GM12872 (cell line): ENCODE measurements around the gene CENPC.

ENCODE experiments used
- TF ChIP-seq, protein P1 (sequence below): IDR thresholded peaks from 3 replicates; pipeline ENCODE4 v1.5.1; 2011; ENCODE audit warnings: low read depth, mild to moderate bottlenecking, low read length, moderate library complexity; ENCODE audit not compliant: insufficient read depth

CENPC gene

DNA sequence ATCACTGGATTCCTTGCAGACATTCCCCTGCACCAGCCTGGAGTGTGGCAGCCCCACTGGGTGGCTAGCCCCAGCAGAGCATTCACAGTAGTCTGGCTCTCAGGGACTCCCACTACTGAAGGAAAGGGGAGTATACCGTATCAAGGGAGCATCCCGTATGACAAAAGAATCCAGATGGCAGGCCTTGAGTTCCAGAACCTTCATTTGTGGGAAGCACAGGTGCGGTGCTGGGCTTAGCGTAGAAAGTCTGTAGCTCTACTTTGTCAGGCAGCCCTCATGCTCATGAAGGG lies 79.6 kb downstream of the CENPC start:
- TF ChIP-seq, protein P1, sequence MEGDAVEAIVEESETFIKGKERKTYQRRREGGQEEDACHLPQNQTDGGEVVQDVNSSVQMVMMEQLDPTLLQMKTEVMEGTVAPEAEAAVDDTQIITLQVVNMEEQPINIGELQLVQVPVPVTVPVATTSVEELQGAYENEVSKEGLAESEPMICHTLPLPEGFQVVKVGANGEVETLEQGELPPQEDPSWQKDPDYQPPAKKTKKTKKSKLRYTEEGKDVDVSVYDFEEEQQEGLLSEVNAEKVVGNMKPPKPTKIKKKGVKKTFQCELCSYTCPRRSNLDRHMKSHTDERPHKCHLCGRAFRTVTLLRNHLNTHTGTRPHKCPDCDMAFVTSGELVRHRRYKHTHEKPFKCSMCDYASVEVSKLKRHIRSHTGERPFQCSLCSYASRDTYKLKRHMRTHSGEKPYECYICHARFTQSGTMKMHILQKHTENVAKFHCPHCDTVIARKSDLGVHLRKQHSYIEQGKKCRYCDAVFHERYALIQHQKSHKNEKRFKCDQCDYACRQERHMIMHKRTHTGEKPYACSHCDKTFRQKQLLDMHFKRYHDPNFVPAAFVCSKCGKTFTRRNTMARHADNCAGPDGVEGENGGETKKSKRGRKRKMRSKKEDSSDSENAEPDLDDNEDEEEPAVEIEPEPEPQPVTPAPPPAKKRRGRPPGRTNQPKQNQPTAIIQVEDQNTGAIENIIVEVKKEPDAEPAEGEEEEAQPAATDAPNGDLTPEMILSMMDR: no peak

DNA sequence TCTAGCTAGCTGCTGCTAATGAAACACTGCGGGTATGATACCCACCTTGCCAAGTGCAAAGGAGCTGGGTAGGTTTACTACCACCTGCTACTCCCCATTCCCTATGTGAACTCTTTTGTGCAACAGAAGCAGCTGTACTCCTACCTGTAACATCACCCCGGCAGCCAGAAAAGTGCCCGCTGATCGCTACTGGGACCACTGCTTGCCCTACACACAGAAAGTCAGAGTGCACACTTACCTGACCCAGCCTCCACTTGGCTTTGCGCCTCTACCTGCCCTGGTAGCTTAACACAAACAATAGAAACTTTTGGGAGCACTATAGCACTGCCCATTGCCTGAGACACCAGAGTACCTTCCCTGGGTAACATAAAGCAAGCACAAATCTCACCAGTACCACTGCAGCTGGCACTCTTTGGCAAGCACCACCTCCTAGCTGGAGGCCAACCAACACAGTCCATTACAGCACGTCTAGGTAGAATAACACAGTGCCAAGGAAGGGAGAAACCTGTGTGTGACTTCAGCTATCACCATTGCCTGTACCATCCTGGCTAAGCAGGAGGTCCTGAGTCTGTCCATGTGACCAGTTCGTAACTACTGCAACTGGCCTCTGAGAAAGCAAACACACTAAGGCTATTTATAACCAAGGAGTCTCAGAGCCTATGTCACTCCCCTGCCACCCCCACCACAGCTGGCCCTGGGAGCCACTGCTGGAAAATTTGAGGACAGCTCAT lies 80.1 kb downstream of the CENPC start:
- TF ChIP-seq, protein P1: no peak

DNA sequence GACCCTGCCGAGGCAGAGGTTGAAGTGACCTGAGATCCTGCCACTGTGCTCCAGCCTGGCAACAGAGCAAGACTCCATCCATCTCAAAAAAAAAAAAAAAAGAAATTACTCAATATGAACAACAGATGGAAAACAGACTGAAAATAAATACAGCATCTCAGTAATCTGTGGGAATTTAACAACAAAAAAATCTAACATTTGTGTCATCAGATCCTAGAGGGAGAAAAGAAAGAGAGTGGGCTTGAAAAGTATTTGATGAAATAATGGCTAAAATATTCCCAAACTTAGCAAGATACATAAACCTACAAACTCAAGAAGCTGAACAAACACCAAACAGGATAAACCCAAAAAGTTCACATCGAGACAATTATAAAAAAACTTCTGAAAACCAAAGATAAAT lies 84.7 kb downstream of the CENPC start:
- TF ChIP-seq, protein P1: no peak

DNA sequence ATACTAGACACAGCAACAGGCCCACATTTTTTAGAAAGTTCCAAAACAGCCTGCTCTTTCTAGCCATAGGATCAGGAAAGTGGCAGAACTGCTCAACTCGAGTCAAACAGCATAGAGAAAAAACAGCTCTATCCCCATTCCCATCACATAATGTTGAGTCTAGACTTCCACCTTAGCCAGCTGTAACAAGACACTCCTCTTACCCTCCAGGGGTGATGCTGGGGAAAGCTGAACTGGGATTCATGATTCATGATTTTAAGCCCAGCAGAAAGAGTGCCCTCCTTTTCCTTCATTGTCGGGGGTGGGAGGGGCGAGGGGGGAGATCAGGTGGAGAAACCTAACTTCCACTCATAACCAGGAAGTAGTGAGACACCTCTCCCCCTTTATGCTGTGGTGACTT lies 86.1 kb downstream of the CENPC start:
- TF ChIP-seq, protein P1: no peak

DNA sequence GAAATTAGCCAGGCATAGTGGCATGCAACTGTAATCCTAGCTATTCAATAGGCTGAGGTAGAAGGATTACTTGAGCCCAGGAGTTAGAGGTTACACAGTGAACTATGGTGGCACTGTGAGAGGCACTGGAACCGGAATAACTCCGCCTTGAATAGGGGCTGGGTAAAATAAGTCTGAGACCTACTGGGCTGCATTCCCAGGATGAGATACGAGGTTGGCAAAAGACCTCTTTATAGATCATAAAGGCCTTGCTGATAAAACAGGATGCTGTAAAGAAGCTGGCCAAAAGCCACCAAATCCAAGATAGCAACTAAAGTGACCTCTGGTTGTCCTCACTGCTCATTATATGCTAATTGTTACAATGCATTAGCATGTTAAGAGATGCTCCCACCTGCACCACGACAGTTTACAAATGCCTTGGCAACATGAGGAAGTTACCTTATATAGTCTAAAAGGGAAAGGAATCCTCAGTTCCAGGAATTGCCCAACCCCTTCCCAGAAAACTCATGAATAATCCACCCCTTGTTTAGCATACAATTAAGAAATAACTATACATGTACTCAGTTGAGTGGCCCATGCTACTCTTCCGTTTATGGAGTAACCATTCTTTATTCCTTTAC lies 88.6 kb downstream of the CENPC start:
- TF ChIP-seq, protein P1: no peak

DNA sequence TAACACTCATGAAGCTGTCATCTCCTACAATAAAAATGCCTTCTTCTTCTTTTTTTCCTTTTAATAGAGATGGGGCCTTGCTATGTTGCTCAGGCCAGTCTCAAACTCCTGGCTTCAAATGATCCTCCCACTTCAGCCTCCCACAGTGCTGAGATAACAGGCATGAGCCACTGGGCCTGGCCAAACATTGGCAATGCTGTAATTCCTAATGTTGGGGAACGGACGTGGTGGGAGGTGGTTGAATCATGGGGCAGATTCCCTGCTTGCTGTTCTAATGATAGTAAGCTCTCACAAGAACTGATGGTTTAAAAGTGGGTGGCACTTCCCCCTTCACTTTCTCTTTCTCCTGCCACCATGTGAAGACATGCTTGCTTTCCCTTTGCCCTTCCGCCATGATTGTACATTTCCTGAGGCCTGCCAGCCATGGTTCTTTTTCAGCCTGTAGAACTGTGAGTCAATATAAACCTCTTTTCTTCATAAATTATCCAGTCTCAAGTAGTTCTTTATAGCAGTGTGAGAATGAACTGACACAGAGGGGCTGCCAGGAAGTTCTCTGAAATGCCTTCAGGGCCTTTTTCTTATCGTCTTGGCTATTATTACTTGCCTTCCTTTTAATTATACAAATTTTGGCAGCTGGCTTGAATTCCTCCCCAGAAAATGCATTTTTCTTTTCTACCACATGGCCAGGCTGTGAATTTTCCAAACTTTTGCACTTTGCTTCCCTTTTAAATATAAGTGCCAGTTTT lies 93.0 kb downstream of the CENPC start:
- TF ChIP-seq, protein P1: no peak

DNA sequence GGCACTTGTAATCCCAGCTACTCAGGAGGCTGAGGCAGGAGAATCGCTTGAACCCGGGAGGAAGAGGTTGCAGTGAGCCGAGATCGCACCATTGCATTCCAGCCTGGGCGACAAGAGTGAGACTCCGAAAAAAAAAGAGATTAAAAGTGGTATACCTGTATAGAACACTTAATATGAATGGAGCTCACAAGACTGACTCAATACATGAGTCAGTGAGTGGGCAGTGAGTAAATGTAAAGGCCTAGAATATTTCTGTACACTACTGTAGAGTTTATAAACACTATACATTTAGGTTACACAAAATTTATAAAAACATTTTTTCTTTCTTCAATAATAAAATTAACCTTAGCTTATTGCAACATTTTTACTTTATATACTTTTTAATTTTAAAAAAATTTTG lies 93.8 kb downstream of the CENPC start:
- TF ChIP-seq, protein P1: no peak
